ENCODE data around the gene AP1S1. TPM values are rescaled to one million over a fixed set of nuclear protein-coding genes. Genes with fewer than 3 reads are reported as not detected.

The AP1S1 gene
- total and polyA plus RNA-seq, 2 of the 13 experiments (the other 11 are each of a cell fraction or from before 2014, with no cell fraction given): 57.5 to 68.1 TPM

GRCh38 chr7:101122933-101123702, 31.2 kb upstream of the AP1S1 start (continued):
- no peak for TF ChIP-seq SP5 (CRISPR knock-in tag; IDR thresholded peaks at IDR 0.05; ENCODE audit: borderline replicate concordance, low read depth)
- TF ChIP-seq PAXIP1 (CRISPR knock-in tag; conservative IDR thresholded peaks at IDR 0.05): peak; percentile 58
- no peak for TF ChIP-seq ZNF616 (CRISPR knock-in tag; IDR thresholded peaks at IDR 0.05; ENCODE audit: low read depth)
- TF ChIP-seq ZBTB1 (CRISPR knock-in tag; IDR thresholded peaks at IDR 0.05; ENCODE audit: borderline replicate concordance): no peak
- no peak for TF ChIP-seq ZNF777 (CRISPR knock-in tag; IDR thresholded peaks at IDR 0.05)
- TF ChIP-seq TOE1 (CRISPR knock-in tag; IDR thresholded peaks at IDR 0.05): no peak
- TF ChIP-seq ATF3 (CRISPR knock-in tag; IDR thresholded peaks at IDR 0.05): peak; percentile 46; the same call in 1 of the 2 replicates
- TF ChIP-seq ZNF382 (CRISPR knock-in tag; IDR thresholded peaks at IDR 0.05; ENCODE audit: borderline replicate concordance): no peak
- TF ChIP-seq SIX4 (CRISPR knock-in tag; IDR thresholded peaks at IDR 0.05): no peak
- no peak for TF ChIP-seq PRDM15 (CRISPR knock-in tag; IDR thresholded peaks at IDR 0.05)
- no peak for TF ChIP-seq ZNF773 (CRISPR knock-in tag; IDR thresholded peaks at IDR 0.05; ENCODE audit: borderline replicate concordance)
- no peak for TF ChIP-seq ZNF33A (CRISPR knock-in tag; IDR thresholded peaks at IDR 0.05; ENCODE audit: borderline replicate concordance)
- TF ChIP-seq DNMT1 (CRISPR knock-in tag; IDR thresholded peaks at IDR 0.05): no peak
- TF ChIP-seq MTERF4 (CRISPR knock-in tag; IDR thresholded peaks at IDR 0.05): no peak
- TF ChIP-seq KLF16 (CRISPR knock-in tag; IDR thresholded peaks at IDR 0.05): no peak
- no peak for TF ChIP-seq ZNF615 (CRISPR knock-in tag; IDR thresholded peaks at IDR 0.05; ENCODE audit: borderline replicate concordance)
- no peak for TF ChIP-seq ZNF34 (CRISPR knock-in tag; IDR thresholded peaks at IDR 0.05; ENCODE audit: borderline replicate concordance)
- peak; percentile 36; the same call in 1 of the 2 replicates for TF ChIP-seq HIVEP1 (CRISPR knock-in tag; IDR thresholded peaks at IDR 0.05)
- TF ChIP-seq ETV5 (CRISPR knock-in tag; IDR thresholded peaks at IDR 0.05; ENCODE audit: borderline replicate concordance): peak; percentile 69; the same call in 1 of the 2 replicates
- no peak for TF ChIP-seq MXD4 (CRISPR knock-in tag; IDR thresholded peaks at IDR 0.05)
- no peak for TF ChIP-seq RBM22 (optimal IDR thresholded peaks at IDR 0.05; ENCODE audit: low read length)
- TF ChIP-seq ARNTL (CRISPR knock-in tag; IDR thresholded peaks at IDR 0.05): no peak

Measured in HepG2 (cell line).